HG02938 (cell line): ENCODE results near the gene CSMD2.

Experiments
- ATAC-seq: cut with Tn5 transposase; IDR thresholded peaks from one replicate; pipeline ENCODE4 v1.9.1; 2021; ENCODE audit warnings: mild to moderate bottlenecking, moderate library complexity; ENCODE audit not compliant: unreplicated experiment

CSMD2 gene

DNA sequence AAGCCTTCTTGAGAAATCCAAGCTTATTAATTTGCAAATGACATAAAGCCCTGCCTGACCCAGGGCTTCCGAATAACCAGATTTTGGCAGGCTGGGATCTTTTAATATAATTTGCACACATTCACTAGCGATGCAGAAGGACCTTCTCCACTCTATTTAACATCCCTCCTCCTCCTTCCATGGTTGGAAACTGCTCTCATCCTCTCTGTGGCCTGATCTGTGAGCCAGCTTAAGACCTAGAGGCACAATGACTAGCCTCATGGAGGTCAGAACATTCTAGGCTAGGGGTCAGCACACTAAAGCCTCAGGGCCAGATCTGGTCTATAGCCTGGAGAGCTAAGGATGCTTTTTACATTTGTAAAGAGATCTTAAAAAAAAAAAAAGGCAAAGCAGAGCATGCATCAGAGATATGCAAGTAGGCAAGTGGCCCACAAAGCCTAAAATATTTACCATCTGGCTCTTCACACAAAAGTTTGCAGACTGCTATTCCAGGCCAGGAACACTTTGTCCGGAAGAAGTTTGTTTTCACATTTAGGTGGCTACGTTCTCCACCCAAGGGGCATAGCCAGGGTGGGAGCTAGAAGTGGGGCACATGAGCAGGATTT is 439.4 kb downstream of the CSMD2 start:
- ATAC-seq = no peak

DNA sequence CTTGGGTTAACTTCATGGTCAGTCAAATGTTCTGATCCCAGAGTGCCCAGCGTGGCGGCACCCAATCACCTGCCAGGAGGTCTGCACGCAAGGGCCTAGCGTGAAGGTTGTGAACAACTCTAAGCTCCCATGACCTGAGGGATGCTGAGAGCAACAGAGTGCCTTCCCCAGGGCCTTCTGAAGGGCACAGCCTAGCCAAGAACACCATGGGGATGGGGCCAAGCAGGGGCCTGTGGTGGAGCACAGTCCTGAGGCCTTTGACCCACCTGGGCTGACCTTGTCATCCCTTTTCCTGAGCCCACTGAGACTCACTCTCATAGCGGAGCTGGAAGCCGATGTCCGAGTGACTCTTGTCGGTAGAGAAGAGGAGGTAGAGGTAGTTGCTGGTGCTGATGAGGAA is 440.0 kb downstream of the CSMD2 start:
- ATAC-seq = no peak

DNA sequence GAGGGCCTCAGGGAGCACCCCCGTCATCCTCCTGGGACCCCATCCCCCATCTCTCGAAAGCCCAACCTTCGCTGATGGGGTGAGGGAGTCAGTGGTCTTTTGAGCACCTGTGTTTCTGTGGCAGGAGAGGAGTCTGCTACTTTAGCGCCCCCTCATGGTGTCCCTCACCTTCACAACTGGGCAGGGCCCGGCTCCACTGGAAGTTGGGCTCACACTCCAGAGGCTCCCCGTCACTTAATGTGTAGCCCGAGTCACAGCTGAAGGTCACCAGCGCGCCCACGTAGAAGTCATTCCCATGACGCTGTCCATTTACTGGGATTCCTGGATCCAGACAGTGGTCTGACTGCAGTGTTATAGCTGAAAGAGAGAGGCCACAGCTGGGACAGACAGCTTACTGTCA is 440.7 kb downstream of the CSMD2 start:
- no peak for ATAC-seq

DNA sequence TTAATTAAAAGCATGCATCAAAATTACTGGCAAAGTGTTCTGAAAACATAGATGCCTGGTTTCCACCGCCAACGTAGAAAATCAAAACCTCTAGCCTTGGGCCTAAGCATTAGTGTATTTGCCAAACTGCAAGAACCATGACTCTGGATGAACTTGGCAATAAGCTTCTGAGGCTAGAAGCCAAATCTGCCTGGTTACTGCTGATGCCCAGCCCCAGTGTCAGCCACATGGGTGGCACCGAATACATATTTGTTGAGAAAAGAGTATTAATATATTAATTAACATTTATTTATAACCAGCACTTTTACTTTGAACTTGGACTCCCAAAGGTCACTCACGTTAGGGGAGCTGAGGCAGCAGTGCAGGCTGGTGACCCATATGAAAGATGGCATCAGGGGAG is 441.8 kb downstream of the CSMD2 start:
- ATAC-seq = no peak

DNA sequence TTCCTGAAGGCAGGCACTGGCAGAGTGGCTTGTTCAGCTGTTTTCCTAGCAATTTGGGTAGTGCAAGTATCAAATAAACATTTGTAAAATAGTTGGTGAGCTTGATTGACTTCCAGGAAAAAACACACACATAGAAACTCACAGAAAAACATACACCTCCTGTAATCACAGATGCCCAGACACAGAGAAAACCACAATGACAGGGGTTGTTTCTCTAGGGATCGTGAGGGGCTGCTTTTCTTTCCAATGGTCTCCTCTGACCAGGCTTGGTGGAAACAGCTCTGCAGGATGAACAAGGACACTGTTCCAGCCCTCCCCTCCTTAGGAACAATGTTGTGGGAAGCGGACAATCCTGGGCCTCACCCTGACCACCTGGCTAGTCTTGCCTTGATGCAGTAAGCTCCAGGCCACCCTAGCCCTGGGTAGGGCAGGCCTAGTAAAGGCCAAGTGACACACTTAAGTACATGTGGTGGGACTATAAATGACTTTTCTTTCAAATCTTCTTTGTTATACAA is 443.7 kb downstream of the CSMD2 start:
- no peak for ATAC-seq

DNA sequence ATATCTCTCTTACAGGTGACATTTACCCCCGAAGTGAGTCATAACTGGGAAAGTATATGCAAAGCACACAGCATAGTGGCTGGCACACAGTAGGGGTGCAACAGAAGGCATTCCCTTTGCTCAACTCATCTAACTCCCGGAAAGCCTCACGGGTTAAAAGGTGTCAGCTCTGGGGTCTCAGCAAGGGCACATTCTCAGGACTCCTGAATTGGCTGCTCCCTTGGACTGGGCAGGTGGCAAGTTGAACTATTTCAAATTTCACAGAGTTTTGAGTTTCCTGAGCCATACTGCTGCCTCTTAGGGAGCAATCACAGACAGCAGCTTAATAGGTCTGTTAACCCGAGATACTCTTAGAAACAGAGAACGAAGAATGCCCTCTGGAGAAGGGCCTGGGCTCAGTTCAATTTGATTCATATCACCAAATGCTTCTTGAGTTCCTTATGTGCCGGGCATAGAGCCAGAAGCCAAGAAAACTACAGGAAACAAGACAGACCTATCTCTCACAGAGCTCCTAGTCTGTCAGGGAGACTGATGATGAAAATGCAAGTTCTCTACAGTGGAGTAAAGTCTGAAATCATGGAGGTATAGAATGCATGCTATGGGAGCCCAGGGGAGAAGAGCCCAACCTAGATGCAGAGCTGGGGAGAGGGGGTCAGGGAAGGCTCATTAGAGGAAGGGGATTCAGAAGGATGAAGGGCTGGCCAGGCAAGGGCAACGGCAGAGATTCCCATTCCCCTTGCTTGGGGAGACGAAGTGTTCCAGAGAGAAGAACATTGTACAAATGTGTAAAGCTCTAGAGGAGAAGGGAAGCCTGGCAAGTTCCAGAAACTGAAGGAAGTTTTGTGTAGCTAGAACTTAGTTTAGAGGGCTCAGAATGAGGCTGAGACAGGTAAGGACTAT is 445.0 kb downstream of the CSMD2 start:
- no peak for ATAC-seq

DNA sequence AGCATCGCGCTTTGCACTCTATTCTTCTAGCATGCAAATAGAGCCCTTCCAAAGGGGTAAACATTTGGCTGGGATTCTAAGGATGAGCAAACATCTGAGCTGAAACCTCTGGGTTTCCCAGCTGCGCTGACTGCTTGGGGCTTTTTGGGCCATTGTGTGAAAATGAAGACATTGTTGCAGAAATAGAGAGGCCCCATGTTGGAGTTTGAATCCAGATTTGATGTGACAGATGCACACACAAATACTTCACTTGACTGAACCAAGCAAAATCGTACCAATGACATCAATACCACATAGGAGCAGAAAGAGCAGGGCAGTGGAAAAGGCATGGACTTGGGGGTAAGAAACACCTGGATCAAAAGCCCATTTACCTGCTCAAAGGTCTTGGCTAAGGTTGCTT is 445.7 kb downstream of the CSMD2 start:
- ATAC-seq = no peak

DNA sequence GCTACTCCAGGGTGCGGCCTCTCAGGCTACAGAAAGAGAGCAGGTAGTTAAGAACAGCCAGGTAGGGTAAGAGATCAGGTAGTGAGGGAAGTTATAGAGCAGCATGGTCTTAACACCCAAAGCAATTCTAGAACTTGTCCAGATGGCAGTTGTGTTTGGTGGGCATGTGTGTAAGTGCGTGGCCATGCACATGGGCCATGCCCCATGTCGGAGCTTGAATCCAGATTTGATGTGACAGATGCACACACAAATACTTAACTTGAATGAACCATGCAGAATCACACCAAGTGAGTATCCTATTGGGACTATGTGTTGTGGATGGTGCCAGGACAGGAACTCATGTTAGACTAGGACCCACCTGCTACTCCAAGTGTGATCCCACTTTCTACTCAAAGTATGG is 446.8 kb downstream of the CSMD2 start:
- ATAC-seq = no peak

DNA sequence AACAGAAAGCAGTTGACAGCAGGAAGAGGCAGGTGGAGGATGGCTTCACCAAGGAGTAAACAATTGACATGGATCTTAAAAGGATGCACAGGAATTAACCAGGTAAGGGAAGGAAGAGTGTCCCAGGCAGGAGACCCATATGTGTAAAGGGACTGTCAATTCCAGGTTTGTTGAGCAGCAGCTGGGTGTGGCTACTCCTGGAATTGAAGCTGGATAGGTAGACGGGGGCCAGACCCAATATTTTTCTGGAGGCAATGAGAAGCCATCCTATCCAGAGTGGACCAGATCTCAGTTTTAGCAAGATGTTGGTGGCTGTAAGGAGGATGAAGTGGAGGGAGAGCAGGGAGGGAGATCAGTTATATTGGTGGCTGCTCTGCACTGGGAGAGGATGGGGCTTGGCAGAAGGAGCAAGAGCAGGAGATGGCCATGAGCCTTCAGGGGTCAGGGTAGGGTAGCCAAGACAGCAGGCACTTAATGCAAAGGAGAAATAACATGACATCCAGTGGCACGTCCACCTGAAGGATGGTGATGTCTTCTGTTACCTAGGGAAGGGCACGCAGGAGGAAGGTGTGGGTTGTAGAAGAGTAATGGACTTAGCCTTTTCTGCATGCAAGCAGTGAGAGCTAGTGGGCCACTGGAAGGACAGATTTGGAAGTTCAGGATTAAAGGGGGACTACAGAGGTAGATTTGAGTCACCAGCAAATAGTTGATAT is 447.9 kb downstream of the CSMD2 start:
- ATAC-seq = no peak

DNA sequence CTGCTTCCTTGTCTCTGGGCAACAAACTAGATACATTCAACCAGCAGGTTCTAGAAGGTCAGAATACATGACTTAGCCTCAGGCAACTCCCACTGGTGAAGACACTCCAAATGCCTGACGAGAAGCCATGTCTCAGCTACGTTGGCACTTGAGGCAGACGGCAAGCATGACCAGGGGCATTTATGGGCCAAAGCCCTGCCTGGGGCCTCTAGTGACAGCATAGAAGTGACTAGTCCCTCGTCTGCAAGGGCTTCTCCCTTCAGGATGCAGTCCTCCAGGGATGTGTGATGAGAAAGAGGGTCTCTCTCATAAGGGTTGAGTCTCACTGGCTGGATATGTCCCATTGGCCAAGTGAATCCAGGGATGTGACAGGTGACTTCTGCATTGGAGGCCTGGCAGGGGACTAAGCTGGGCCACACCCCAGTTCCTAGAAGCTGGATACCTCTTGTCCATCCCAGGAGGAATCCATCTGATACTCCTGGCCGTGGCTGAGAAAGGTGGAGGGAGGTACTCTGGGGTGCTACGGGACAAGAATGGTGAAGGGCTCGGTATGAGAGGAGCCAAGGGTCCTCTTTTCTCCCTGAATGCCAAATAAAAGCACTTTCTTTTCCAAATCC is 449.7 kb downstream of the CSMD2 start:
- ATAC-seq = no peak

DNA sequence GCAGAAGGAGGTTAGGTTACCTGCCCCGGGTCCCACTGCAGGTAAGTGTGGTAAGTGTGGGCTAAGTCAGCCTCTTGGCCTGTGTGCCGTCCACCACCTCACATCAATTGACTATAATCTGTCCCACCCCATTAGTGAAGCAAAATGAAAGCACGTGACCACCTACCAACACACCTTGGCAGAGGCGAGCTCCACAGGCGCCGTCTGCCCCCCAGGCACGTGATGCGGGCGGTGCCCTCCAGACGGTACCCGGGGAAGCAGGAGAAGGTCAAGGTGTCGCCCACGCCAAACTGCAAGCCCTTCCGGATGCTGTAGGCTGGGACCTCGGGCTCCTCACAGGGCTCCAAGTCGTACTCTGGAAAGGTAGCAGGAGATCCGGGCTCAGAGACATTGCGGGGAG is 450.6 kb downstream of the CSMD2 start:
- no peak for ATAC-seq

DNA sequence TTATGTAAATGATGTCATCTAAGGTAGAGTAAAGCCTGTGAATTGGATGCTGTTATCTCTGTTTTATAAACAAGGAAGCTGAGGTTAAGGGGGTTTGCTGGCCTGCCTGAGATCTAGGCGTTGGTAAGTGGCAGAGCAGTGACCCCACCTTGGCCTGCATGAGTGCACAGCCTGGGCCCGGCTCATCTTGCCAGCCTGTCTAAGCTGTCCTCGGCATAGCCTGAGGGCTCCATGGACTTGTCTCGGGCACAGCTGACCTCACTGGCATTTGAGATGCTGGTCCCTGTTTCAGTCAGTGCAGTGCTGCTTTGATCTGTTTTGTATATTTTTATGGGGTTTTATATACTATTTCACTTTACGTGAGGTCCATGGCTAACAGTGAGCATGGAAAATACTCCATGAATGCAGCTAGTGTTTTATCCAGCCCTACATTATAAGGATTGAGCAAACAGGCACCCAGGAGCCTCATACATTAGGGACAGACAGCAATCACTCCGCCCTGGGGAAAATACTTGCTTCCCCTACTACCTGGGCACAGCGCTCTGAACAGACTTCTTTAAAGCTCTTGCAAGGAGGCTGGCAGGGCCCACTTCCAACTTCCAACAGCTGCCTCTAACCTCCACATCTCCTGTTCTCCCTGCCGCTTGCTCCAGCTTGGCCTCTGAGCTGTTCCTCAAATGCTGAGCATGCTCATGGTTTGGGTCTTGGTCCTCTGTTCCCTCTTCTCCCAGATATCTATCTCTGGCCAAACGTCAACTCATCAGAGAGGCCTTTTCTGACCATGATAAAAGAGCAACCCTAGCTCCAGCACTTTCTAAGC is 451.8 kb downstream of the CSMD2 start:
- no peak for ATAC-seq

DNA sequence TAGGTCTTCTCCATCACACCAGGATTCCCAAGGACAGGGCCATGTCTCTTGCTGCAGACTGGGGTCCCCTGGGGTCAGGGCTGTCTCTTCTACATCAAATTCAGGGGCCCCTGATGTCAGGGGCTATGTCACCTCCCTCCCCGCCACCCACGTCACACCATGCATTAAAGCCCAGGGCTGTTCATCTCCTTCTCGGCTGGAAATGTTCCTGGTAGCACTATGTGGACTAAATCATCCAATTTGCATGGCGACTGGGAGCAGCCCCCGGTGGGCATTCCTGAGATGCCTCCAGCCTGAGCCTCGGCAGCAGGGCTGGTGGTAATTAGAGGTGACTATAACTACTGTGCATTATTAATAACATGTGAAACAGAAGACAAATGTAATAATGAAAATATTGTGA is 452.8 kb downstream of the CSMD2 start:
- no peak for ATAC-seq

DNA sequence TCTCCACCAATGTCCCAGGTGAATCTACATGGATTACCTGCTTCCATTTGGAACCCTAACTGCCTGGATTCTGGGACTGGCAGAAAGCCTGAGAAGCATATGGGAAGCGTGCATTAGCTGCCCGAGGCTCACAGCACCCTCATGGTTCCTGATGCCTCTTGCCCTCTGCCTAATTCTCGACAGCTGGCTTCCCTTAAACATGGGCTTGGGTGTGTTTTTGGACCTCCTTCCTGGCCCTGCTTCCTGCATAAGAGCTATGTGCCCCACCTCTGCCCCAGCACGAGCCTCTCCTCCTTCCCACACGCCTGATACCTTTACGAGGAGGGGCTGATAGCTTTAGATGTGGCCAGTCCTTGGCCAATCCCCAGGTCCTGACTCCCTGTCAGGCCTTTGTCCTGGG is 453.5 kb downstream of the CSMD2 start:
- ATAC-seq = no peak

DNA sequence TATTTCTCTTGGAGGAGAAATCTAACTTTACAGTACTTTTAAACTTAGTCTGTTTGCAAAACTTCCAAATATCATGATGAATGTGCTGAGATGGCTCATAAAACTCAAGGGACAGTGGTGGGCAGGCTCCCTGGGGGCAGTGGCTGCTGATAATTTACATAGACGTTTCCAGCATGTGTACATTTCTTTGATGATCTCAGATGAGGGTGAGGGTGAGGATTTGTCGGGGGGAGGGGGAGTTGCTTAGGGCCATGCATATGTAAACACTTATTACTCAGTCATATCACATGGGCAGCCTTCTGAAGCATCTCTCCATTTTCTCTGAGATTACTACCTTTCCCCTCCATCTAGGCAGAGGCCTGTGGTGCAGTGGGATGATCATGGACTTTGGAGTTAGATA is 454.1 kb downstream of the CSMD2 start:
- no peak for ATAC-seq

DNA sequence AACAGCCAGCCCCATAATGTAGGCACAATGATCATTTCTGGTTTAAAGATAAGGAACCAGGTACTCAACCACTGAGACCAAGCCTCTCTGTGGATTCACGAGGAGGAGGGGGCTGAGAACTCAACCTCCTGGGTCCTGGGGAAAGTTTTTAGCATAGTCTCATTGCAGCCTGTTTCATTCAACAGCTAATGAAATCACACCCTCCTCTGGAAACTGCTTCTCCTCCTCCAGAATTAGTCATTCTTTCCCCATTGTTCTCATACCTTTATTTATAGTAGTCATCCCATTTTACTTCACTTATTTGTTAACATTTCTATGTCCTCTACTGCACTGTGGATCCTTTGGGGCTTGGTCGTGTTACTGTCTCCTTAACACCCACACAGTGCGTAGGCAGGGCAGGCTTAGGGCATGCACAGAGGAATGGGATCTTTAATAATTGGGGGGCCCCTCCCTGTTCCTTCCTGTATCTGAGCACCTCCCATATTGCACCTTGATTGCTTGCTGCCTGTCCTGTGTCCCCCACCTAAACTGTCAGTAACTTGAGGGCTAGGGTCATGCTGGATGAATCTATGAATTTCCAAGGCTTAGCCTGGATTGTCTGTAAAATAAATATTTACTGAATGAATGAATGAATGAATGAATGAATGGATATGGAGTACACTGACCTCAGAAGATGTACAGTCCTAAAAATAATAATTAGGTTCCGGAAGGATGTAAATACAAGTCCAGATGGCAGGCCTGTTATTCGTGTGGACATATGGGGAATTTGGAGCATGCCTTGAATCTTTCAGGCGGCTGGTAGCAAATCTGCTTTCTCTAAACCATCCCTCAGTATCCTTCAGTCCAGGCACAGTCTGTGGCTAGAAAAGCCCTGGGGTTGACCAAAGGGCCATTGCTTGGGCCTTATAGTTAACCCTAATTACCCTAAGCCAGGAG is 455.0 kb downstream of the CSMD2 start:
- ATAC-seq = no peak

DNA sequence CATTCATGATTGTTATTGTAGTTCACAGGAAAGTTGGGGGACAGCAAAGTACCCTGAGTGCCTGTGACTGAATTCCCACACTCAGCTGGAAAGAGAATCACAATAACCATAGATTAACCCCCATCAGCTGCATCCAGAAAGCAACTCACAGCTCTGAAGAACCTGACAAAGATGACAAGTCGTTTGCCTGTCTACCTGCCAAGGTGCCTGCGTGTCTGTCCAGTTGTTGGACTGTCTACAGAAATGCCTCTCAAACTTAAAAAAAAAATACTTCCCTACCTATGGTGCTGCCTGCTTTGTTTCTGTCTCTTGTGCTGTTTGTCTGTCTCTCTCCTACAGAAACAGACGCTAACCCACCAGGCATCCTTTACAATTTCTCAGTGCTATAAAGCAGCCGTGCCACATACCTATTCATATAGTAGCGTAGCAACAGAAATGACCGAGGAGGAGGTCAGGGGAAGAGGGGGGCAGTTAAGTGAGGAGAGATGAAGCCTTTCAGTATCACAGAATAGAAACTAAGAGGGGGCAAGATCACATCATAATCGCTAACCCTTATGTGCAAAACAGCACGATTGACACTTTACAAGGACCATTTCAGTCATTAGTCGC is 455.8 kb downstream of the CSMD2 start:
- no peak for ATAC-seq

DNA sequence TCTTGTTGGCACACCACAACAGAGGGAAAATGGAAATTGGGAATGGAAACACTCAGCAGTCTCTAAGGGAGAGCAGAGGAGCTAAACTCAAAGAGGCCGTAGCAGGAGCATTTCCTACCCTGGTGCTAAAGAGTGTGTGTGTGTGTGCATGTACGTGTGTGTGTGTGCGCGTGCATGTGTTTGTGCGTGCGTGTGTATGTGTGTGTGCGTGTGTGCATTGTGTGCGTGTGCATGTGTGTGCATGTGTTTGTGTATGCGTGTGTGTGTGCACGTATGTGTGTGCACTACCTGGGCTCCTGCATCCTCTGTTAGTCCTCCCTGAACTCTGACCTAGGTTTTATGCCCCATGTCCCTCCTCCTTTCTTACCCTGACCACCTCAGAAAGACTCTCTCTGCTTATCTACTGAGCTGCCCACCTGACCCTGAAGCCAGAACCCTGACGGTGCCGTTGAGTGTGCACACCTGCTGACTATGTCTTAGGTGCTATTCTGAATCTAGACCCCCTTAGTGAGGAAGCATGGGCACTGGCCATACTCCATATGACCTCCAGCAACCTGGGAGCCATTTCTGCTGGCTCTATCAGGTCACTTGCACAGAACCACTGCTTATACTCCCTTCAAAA is 458.3 kb downstream of the CSMD2 start:
- no peak for ATAC-seq

DNA sequence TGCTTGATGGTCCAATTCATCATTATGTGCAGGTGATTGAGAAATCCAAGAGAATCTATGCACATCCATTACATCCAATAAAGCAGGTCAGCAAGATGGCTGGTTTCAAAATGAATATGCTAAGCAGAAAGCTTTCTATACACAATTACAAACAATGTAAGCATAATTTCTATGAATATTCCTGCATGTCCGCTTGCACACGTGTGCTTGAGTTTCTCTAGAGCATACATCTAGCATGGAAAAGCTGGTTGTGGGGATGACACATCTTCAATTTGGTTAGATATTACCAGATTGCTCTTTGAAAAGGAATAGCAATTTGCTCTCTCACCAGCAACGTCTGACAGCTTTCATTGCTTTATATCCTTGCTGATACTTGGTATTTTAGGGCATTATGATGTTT is 461.6 kb downstream of the CSMD2 start:
- no peak for ATAC-seq
